ENCODE data around the gene ENTHD1. TPM values are rescaled to one million over a fixed set of nuclear protein-coding genes. Genes with fewer than 3 reads are reported as not detected.

The ENTHD1 gene
- total RNA-seq, 4 donors from 2014 or later, result not detected

DNA sequence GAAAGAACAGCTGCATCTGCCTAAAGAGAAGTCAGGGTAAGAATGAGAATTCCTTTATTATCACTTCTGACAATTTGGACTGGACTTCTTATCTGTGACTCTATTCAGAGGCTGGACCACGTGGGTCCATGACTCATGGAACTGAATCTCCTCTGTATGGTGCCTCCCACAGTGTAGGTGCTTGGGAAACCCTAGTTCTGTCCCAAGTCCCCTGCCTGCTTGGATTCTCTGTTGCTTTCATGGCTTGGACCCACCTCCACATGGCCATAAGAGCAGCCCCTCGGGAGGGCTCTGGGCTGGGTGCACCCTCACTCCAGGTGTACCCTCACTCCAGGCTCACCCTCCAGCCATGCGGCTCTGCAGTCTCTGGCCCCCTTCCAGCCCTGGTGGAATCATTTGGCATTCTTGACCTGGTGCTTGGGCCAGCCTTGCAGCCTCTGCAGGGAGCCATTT, 169.6 kb downstream of the ENTHD1 start:
- Histone ChIP-seq H3K4me1 (peaks cover 8 to 44% (median 14%) of the 10 kb centered on the region in 3 donors), H3K9me3 (no peaks in the 10 kb centered on the region), H3K4me3 (no peak overlapping the region), H3K27me3 (peaks cover 0 to 20% (median 0%) of the 10 kb centered on the region in 4 donors), H3K36me3 (no peaks in the 10 kb centered on the region), H3K27ac (peak overlapping the region in 3 of 4 donors; percentile 54 to 71 (median 68))
- intact Hi-C loops (cut with DNase I), result no loop called here
- no peak for DNase-seq
- no peak for TF ChIP-seq POLR2A (IDR thresholded peaks at IDR 0.05)
- TF ChIP-seq, protein P1, sequence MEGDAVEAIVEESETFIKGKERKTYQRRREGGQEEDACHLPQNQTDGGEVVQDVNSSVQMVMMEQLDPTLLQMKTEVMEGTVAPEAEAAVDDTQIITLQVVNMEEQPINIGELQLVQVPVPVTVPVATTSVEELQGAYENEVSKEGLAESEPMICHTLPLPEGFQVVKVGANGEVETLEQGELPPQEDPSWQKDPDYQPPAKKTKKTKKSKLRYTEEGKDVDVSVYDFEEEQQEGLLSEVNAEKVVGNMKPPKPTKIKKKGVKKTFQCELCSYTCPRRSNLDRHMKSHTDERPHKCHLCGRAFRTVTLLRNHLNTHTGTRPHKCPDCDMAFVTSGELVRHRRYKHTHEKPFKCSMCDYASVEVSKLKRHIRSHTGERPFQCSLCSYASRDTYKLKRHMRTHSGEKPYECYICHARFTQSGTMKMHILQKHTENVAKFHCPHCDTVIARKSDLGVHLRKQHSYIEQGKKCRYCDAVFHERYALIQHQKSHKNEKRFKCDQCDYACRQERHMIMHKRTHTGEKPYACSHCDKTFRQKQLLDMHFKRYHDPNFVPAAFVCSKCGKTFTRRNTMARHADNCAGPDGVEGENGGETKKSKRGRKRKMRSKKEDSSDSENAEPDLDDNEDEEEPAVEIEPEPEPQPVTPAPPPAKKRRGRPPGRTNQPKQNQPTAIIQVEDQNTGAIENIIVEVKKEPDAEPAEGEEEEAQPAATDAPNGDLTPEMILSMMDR (IDR thresholded peaks at IDR 0.05), result no peak
- WGBS, 2 donors, result 17 to 38% methylated on average over 1 to 3 of the region's 3 CpGs

DNA sequence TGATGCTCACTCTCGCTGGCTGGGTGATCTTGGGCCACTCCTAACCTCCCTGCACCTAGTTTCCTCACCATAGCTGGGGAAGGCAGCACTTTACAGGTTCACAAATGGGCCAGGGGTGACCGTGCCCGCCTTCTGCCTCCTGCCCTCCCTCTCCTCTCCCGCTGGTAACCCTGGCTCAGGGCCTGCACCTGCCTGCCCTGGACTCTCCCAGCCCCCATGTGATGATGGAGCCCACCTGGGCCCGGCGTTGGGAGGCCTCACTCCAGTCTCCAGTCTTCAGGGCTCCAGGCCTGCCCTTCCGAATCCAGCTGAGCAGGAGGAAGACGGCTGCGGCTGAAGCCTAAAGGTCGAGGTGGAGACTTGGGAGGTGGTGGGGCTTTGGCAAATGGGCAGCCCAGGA, 170.1 kb downstream of the ENTHD1 start:
- Histone ChIP-seq H3K4me3 (no peak overlapping the region), H3K36me3 (no peaks in the 10 kb centered on the region), H3K27me3 (peaks cover 0 to 17% (median 0%) of the 10 kb centered on the region in 4 donors), H3K9me3 (no peaks in the 10 kb centered on the region), H3K4me1 (peaks cover 11 to 49% (median 14%) of the 10 kb centered on the region in 3 donors), H3K27ac (peak overlapping the region in 2 of 4 donors; percentile 68 to 71)
- TF ChIP-seq, protein P1 (IDR thresholded peaks at IDR 0.05), result no peak
- TF ChIP-seq POLR2A (IDR thresholded peaks at IDR 0.05), result no peak
- 88 to 93% methylated on average over 1 to 4 of the region's 10 CpGs for WGBS, 2 donors
- intact Hi-C loops (cut with DNase I), result no loop called here
- no peak for DNase-seq

DNA sequence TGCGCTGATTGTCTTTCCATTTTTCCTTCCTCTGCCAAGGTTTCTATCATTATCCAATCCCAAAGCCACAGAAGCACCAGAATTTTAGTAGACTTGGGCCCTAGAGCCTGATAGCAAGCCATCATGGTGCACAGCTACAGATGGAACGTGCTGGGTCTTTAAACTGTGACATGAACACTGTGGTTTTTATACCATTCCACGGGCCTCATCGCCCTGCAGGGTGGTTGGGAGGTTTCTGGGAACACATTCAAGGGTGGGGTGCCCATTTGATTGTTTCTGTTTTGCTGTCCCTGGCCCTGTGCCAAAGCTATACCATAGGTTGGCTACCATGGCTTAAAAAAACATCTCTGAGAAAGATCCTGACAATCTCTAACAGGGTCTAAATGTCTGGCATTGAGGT, 171.1 kb downstream of the ENTHD1 start:
- TF ChIP-seq, protein P1 (IDR thresholded peaks at IDR 0.05), result no peak
- TF ChIP-seq POLR2A (IDR thresholded peaks at IDR 0.05), result no peak
- no peak overlapping the region for H3K27ac ChIP-seq
- no peaks in the 10 kb centered on the region for H3K9me3 ChIP-seq
- WGBS, 2 donors, result 56 to 58% methylated on average over 4 of the region's 4 CpGs
- H3K27me3 ChIP-seq, result peaks cover 0 to 12% (median 0%) of the 10 kb centered on the region in 4 donors
- peaks cover 13 to 53% (median 14%) of the 10 kb centered on the region in 3 donors for H3K4me1 ChIP-seq
- no peak for DNase-seq
- no peaks in the 10 kb centered on the region for H3K36me3 ChIP-seq
- intact Hi-C loops (cut with DNase I), result no loop called here
- H3K4me3 ChIP-seq, result no peak overlapping the region

DNA sequence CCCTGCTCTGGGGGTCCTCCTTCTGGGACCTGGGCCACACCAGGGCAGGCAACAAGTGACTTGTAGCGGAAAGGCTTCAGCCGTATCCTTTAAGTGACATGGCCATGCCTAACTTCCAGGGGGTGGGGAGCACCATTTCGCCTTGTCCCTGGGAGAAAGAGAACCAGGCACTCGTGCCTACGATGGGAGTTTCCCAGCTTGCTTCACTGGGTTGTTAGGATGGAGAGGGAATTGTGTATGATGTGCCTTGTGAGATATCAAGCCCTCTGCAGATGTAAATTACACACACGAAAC, 171.6 kb downstream of the ENTHD1 start:
- Histone ChIP-seq H3K4me3 (no peak overlapping the region), H3K4me1 (peaks cover 13 to 49% (median 14%) of the 10 kb centered on the region in 3 donors), H3K9me3 (no peaks in the 10 kb centered on the region), H3K27ac (no peak overlapping the region), H3K36me3 (no peaks in the 10 kb centered on the region), H3K27me3 (peaks cover 0 to 12% (median 0%) of the 10 kb centered on the region in 4 donors)
- WGBS, 2 donors, result 89 to 100% methylated on average over 1 to 6 of the region's 6 CpGs
- TF ChIP-seq, protein P1 (IDR thresholded peaks at IDR 0.05), result no peak
- TF ChIP-seq POLR2A (IDR thresholded peaks at IDR 0.05), result no peak
- intact Hi-C loops (cut with DNase I), result no loop called here
- no peak for DNase-seq

DNA sequence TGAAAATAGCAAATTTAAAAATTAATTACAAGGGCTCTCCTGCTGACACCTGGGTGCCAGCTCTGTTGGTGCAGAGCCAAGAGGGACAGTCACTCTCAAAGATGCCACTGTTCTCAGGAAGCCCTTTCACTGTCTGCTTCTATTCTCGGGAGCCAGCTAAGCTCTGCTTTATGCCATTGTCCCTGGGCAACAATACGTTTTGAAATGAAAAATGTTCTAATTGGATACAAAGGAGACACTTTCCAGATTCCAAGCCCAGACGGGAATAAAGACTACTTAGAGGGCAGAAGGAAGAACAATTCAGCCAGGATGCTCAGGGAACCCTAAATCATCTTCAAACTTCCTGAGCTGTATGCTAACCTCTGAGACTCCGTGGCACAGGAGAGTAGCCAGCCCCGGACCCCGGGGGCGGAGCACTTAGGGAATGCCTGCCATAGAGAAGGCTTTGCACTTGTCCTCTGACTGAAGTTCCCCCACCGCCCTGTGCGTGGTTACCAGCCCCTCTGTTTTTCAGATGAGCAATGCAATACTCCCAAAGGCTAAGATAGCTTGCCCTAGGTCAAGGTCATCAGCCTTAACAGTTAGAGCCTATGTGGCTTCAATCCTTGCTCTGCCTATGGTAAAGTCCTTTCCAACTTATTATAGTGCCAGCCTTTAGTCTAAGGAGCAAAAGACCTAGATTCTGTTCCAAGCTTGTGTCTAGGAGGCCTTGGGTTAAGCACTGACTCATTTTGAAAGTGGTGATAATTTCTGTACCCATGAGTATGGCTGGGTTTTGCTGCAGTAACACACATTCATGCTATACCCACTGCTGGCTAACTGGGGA, 172.1 kb downstream of the ENTHD1 start:
- Histone ChIP-seq H3K27ac (no peak overlapping the region), H3K27me3 (peaks cover 0 to 11% (median 0%) of the 10 kb centered on the region in 4 donors), H3K36me3 (no peaks in the 10 kb centered on the region), H3K4me1 (peaks cover 13 to 49% (median 14%) of the 10 kb centered on the region in 3 donors), H3K9me3 (no peaks in the 10 kb centered on the region), H3K4me3 (no peak overlapping the region)
- no peak for TF ChIP-seq POLR2A (IDR thresholded peaks at IDR 0.05)
- TF ChIP-seq, protein P1 (IDR thresholded peaks at IDR 0.05), result no peak
- no peak for DNase-seq
- 53 to 60% methylated on average over 5 to 7 of the region's 9 CpGs for WGBS, 2 donors
- intact Hi-C loops (cut with DNase I), result no loop called here
